Vagina (tissue), 2 donors: ENCODE data around the gene GTF2B.

Experiments
- POLR2AphosphoS5 ChIP-seq, 2 donors: sonication (generic); formaldehyde crosslinking; IDR thresholded peaks; one replicate each; pipeline ENCODE4 v1.9.0; 2017; ENCODE audit warnings: antibody characterized with exemption in 2 of 2, mild to moderate bottlenecking in 2 of 2, low read depth in 1 of 2; ENCODE audit not compliant: insufficient read depth in 1 of 2
- TF ChIP-seq, protein P1 (sequence below), 3 experiments: fragments of 450-650 bp in 2 of 3; fragments of 200-600 bp in 1 of 3; sonication (generic) in 1 of 3; IDR thresholded peaks; one replicate each; pipeline ENCODE4 v1.5.1; 2017 to 2019; ENCODE audit warnings: antibody characterized with exemption in 3 of 3, mild to moderate bottlenecking in 2 of 3, moderate library complexity in 2 of 3

DNA sequence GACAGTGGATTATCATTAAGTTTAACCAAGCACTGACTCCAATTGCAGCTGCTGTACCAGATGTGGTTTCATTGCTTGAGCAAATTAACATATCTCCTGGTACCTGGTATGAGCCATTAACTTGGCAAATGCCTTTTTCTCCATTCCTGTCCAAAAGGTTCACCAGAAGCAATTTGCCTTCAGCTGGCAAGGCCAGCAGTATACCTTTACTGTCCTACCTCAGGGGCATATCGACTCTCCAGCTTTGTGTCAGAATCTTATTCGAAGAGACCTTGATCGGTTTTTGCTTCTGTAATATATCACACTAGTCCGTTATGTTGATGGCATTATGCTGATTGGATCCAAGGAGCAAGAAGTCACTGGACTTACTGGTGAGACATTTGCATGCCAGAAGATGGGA is 9.5 kb upstream of the GTF2B start:
- TF ChIP-seq, protein P1, sequence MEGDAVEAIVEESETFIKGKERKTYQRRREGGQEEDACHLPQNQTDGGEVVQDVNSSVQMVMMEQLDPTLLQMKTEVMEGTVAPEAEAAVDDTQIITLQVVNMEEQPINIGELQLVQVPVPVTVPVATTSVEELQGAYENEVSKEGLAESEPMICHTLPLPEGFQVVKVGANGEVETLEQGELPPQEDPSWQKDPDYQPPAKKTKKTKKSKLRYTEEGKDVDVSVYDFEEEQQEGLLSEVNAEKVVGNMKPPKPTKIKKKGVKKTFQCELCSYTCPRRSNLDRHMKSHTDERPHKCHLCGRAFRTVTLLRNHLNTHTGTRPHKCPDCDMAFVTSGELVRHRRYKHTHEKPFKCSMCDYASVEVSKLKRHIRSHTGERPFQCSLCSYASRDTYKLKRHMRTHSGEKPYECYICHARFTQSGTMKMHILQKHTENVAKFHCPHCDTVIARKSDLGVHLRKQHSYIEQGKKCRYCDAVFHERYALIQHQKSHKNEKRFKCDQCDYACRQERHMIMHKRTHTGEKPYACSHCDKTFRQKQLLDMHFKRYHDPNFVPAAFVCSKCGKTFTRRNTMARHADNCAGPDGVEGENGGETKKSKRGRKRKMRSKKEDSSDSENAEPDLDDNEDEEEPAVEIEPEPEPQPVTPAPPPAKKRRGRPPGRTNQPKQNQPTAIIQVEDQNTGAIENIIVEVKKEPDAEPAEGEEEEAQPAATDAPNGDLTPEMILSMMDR (IDR thresholded peaks at IDR 0.05) = no peak
- TF ChIP-seq POLR2AphosphoS5 (IDR thresholded peaks at IDR 0.05; ENCODE audit: insufficient read depth in 1 of 2, low read depth in 1 of 2) = no peak
